Kidney (tissue), 14 donors: ENCODE measurements around the gene SPTLC3. TPM values are rescaled to one million over a fixed set of nuclear protein-coding genes. Genes with fewer than 3 reads are reported as not detected.
"Not testable (repeated sequence)": the region's sequence is repeated elsewhere in the genome, so short reads cannot be mapped to it uniquely, and the experiment has no call there.

Experiments used
- DNase-seq, 5 donors: peaks; one replicate each; pipeline ENCODE4 v3.0.0-alpha.2; 2013 to 2020
- FAIRE-seq: peaks from 2 replicates; lab custom pipeline; 2012; peaks lifted over from hg19 to GRCh38; lab: Jason Lieb, UNC
- H3K27ac ChIP-seq, 2 donors: one replicate each; pipeline ENCODE4 v1.7.0; 2013; ENCODE audit warnings: low read depth in 2 of 2, low read length in 2 of 2, inconsistent platforms in 1 of 2
- H3K27me3 ChIP-seq: one replicate; pipeline ENCODE4 v1.7.1; 2013; ENCODE audit warnings: low read length, inconsistent platforms; ENCODE audit not compliant: control insufficient read depth, insufficient read depth
- H3K36me3 ChIP-seq, 3 donors: one replicate each; pipeline versions ENCODE4 v1.7.0 to v1.7.1; 2013; ENCODE audit warnings: low read length in 3 of 3, control low read depth in 1 of 3, inconsistent platforms in 1 of 3; ENCODE audit not compliant: insufficient read depth in 3 of 3, control insufficient read depth in 2 of 3
- H3K4me1 ChIP-seq, 3 donors: one replicate each; pipeline versions ENCODE4 v1.7.0 to v1.7.1; 2013; ENCODE audit warnings: low read length in 3 of 3, inconsistent platforms in 1 of 3, low read depth in 1 of 3; ENCODE audit not compliant: control insufficient read depth in 2 of 3, insufficient read depth in 2 of 3
- H3K4me3 ChIP-seq, 3 donors: one replicate each; pipeline versions ENCODE4 v1.7.0 to v1.8.1; 2013; ENCODE audit warnings: low read length in 3 of 3, control low read depth in 1 of 3, inconsistent platforms in 1 of 3
- H3K9ac ChIP-seq, 3 donors: one replicate each; pipeline versions ENCODE4 v1.7.0 to v1.7.1; 2013; ENCODE audit warnings: low read length in 3 of 3, control low read depth in 1 of 3, inconsistent platforms in 1 of 3
- H3K9me3 ChIP-seq, 3 donors: one replicate each; pipeline versions ENCODE4 v1.7.0 to v1.7.1; 2013; ENCODE audit warnings: low read length in 3 of 3, control low read depth in 1 of 3, inconsistent platforms in 1 of 3; ENCODE audit not compliant: control insufficient read depth in 2 of 3, insufficient read depth in 1 of 3
- CTCF ChIP-seq: IDR thresholded peaks from 3 replicates; pipeline ENCODE4 v1.5.1; 2012; ENCODE audit warnings: mild to moderate bottlenecking, moderate library complexity, borderline replicate concordance; ENCODE audit not compliant: insufficient read depth; ENCODE audit errors: extremely low read depth
- intact Hi-C: fragments of 100-400 bp; cut with DNase I; formaldehyde crosslinking; loops from one replicate; pipeline ENCODE4 v1.11.1; 2022
- polyA plus RNA-seq: library from polyadenylated mRNA; stranded (reverse); fragments of 350-450 nt; fragmentation: Illumina TruSeq; extraction: RNeasy Lipid Tissue Mini Kit (QIAGEN cat#74804); gene quantifications from one replicate; pipeline ENCODE4 v1.2.3, GENCODE V29; 2014; ENCODE audit warnings: low read depth, low replicate concordance; ENCODE audit not compliant: insufficient read depth
- total RNA-seq: library from RNA; stranded (reverse); fragmentation: NEBNext Ultra II Directional; extraction: Animal tissue kit (Norgen Biotek cat#: 25700); gene quantifications from one replicate; pipeline ENCODE4 v1.2.1, GENCODE V29; 2021
- donor health status: control.
- donor health status: control.
- donor health status: control.
- donor health status: control.
- donor health status: control.
- donor health status: DM: yes; HTN: yes; CAD: no.
- donor health status: Normal renal cell carcinoma (clear cell type).

The SPTLC3 gene
- total and polyA plus RNA-seq, 2 donors from 2014 or later = 7.1 to 65.9 TPM

DNA sequence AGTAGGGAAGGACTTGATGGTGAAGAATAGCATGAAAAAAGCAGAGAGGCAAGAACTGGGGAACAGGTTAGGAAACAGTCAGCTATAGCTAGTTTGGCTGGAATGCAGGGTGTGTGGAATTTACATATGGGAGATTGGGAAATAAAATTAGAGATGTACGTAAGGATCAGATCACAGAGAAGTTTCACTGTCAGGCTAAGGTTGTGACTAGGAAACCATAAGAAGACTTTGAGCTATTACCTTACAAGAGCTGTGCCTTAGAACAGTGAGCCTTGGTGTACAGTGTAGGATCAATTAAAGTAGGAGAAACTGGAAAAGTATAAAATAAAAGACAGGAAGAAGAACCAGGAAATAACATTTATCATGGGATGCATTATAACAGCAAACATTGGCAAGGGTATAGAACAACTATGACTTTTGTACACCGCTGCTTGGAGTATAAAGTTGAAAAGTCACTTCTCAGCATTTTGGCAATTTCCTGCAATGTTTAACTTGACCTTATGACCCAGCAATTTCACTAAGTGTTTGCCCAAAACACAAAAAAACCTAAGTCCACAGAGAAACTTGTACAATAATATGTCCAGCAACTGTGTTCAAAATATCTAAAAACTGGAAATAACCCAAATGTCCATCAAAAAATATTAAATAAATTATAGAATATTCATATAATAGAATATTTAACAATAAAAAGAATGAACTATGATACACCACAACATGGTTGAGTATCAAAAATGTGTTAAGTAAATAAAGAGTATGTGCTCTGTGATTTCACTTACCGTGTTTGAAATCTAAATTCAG lies 31.2 kb upstream of the SPTLC3 start:
- Histone ChIP-seq H3K4me3 (no peak overlapping the region), H3K27me3 (no peaks in the 10 kb centered on the region), H3K9ac (no peak overlapping the region), H3K9me3 (no peaks in the 10 kb centered on the region), H3K27ac (no peak overlapping the region), H3K4me1 (peaks cover 0 to 12% (median 0%) of the 10 kb centered on the region in 3 donors), H3K36me3 (no peaks in the 10 kb centered on the region)
- FAIRE-seq (peak; percentile 53), DNase-seq (peak in 1 of 5 donors; percentile 13)
- TF ChIP-seq CTCF = no peak
- intact Hi-C loops = no loop called here

GRCh38 chr20:12978126-12978394 lies 30.7 kb upstream of the SPTLC3 start:
- TF ChIP-seq CTCF = no peak
- FAIRE-seq = no peak
- Histone ChIP-seq H3K27me3 (no peaks in the 10 kb centered on the region), H3K27ac (no peak overlapping the region), H3K9ac (no peak overlapping the region), H3K4me3 (no peak overlapping the region), H3K4me1 (peaks cover 0 to 12% (median 0%) of the 10 kb centered on the region in 3 donors), H3K36me3 (no peaks in the 10 kb centered on the region), H3K9me3 (no peaks in the 10 kb centered on the region)
- intact Hi-C loops = no loop called here
- no peak for DNase-seq

DNA sequence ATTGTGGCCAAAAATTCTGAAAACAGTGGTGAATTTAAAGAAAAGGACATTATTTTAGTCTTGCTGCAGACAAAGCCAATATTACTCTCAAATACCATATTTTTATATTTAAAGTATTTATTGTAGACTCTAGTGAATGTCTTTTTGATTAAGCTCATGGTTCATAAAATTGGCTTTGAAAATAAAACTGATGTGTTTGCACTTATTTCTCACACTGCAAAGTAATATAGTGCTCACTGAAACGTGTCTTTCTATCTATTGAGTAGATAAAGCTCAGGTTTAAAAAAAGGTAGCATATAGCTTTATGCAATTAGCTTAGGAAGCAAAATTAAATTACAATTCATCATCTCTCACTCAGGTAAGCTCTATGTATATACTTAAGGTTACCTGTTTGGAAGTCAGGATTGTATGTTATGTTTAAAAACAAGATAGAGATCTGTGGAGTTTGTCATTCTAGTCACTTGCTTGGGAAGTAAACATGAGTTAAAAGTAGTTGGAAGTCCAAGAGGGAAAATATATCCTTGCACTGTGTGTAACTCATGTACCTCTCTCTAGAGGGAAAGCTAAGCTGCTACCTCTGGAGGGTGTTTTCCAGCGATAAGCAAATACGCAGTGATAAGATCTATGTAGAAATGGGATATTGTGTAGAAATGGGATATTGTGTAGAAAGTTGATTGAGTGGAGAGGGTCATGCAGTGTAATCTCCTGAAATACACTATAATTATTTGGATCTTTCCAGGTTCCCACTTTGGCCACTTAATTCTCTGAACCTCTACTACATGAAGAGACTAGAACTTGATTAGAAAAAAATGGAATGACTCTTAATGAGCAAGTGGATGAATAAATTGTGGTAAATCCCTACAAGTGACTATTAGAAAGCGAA lies 29.9 kb upstream of the SPTLC3 start:
- no peak overlapping the region for H3K27ac ChIP-seq
- H3K36me3 ChIP-seq = no peaks in the 10 kb centered on the region
- no peaks in the 10 kb centered on the region for H3K9me3 ChIP-seq
- H3K9ac ChIP-seq = no peak overlapping the region
- peaks cover 0 to 12% (median 0%) of the 10 kb centered on the region in 3 donors for H3K4me1 ChIP-seq
- no peaks in the 10 kb centered on the region for H3K27me3 ChIP-seq
- FAIRE-seq = no peak
- no peak for DNase-seq
- intact Hi-C loops = no loop called here
- TF ChIP-seq CTCF = no peak
- no peak overlapping the region for H3K4me3 ChIP-seq

DNA sequence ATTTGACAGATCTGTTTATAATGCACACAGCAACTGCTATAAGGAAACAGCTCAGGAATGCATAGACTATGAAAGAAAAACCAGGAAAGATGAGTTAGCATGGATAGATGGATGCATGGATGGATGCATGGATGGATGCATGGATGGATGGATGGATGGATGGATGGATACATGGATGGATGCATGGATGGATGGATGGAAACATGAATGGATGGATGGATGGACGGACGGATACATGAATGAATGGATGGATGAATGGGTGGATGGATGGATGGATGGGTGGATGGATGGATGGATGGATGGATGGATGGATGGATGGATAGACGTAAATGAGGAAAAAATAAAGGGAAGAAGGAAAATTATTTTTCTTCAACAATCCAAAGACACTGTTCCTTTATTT lies 29.1 kb upstream of the SPTLC3 start:
- H3K9me3 ChIP-seq, H3K27ac ChIP-seq, FAIRE-seq, DNase-seq, H3K36me3 ChIP-seq, H3K4me3 ChIP-seq, intact Hi-C loops, H3K9ac ChIP-seq, H3K27me3 ChIP-seq: not testable (repeated sequence)
- peaks cover 0 to 12% (median 0%) of the 10 kb centered on the region in 3 donors for H3K4me1 ChIP-seq
